ENCODE measurements around the gene NCOR2. TPM values are rescaled to one million over a fixed set of nuclear protein-coding genes. Genes with fewer than 3 reads are reported as not detected.
A peak's percentile ranks its signal among the peaks of the same experiment; 100 is the strongest.

The NCOR2 gene
- total and polyA plus RNA-seq, 7 donors, result 44.1 to 164 (median 134) TPM

DNA sequence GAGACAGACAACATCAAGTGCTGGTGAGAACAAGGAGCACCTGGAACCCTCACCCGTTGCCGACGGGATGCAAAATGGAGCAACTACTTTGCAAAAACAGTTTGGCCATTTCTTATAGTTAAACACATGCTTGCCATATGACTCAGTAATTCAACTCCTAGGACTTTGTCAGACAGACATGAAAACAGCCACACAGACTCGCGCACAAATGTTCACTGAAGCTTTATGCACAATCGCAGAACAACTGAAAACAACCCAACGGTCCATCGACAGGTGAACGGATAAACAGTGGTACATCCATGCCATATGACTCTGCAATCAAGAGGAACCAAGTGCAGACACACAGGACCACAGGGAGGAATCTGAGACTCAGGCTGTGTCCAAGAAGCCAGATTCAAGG lies 30.8 kb downstream of the NCOR2 start:
- DNase-seq (no peak), ATAC-seq (no peak)
- Histone ChIP-seq H3K9me3 (no peaks in the 10 kb centered on the region), H3K4me3 (no peak overlapping the region), H3K27ac (no peak overlapping the region), H3K27me3 (ENCODE audit: insufficient read depth in 3 of 3, low read length in 2 of 3) (no peaks in the 10 kb centered on the region), H3K4me1 (peaks cover 31% of the 10 kb centered on the region), H3K36me3 (ENCODE audit: insufficient read depth in 1 of 2, low read depth in 1 of 2) (no peaks in the 10 kb centered on the region)
- intact Hi-C loops (cut with DNase I), result no loop called here
- TF ChIP-seq, protein P1, sequence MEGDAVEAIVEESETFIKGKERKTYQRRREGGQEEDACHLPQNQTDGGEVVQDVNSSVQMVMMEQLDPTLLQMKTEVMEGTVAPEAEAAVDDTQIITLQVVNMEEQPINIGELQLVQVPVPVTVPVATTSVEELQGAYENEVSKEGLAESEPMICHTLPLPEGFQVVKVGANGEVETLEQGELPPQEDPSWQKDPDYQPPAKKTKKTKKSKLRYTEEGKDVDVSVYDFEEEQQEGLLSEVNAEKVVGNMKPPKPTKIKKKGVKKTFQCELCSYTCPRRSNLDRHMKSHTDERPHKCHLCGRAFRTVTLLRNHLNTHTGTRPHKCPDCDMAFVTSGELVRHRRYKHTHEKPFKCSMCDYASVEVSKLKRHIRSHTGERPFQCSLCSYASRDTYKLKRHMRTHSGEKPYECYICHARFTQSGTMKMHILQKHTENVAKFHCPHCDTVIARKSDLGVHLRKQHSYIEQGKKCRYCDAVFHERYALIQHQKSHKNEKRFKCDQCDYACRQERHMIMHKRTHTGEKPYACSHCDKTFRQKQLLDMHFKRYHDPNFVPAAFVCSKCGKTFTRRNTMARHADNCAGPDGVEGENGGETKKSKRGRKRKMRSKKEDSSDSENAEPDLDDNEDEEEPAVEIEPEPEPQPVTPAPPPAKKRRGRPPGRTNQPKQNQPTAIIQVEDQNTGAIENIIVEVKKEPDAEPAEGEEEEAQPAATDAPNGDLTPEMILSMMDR (IDR thresholded peaks at IDR 0.05), result no peak
- WGBS, 3 donors, result 72 to 79% (median 78%) methylated on average over 9 of the region's 9 CpGs

DNA sequence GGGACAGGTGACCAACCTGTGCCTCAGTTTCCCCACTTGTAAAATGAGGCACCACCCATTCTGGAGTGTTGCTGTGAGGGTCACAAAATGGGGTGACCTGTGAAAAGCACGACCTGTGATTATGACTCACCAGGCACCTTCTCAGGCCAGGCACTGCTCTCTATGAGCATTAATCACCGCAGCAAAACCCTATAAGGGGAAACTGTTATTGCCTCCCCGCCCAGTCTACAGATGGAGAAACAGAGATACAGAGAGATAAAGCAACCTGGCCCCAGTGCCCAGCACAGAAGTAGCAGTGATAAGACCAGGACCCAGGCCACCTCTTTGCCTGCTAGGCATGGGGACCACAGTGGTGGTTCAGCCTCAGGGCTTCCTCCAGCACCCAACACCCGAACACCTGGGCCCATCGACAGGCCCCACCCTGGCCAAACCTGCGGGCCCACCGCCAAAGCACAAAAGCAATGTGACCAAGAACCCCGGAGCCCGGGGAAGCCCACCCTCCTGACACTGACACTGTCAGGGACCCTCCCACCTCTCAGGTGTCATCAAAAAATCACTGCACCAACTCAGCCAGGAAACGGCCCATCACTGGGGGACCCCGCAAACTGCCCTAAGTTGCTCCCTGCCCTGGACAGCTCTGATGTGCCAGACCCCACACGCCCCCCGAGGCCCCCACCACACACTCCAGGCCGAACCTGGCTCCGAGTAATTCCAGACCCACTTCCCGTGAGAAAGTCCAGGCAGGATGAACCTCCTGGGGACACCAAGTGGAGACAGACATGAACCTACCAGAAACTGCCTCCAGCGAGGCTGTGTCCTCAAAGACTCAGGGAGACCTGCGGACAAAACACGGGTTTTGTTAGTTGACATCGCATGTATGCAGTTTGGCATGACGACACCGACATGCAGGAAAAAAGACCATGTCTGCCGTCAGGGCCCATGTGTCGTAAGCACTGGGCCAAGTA lies 32.4 kb downstream of the NCOR2 start:
- 86 to 89% (median 86%) methylated on average over 24 of the region's 24 CpGs for WGBS, 3 donors
- Histone ChIP-seq H3K9me3 (no peaks in the 10 kb centered on the region), H3K27ac (no peak overlapping the region), H3K27me3 (ENCODE audit: insufficient read depth in 3 of 3, low read length in 2 of 3) (no peaks in the 10 kb centered on the region), H3K36me3 (ENCODE audit: insufficient read depth in 1 of 2, low read depth in 1 of 2) (no peaks in the 10 kb centered on the region), H3K4me3 (no peak overlapping the region), H3K4me1 (peaks cover 31% of the 10 kb centered on the region)
- intact Hi-C loops (cut with DNase I), result no loop called here
- ATAC-seq (no peak), DNase-seq (peak in 1 of 2 donors; percentile 45)
- TF ChIP-seq, protein P1 (IDR thresholded peaks at IDR 0.05), result no peak

DNA sequence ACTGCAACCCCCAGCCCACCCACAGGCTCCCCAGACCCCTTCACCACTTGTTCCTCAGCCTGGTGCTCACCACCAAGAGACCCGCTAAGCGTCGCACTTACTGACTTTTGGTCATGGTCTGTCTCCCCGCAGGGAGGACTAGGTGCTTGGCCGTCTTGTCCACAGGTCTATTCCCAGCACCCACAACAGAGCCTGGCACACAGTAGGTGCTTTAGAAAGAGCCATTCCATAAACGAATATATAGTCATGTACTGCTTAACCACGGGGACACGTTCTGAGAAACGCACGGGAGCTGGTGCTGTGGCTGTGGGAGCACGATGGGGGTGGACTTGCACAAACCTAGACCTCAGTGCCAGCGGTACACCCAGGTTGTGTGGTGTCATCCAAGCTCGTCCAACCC lies 34.0 kb downstream of the NCOR2 start:
- WGBS, 3 donors, result 91 to 93% (median 91%) methylated on average over 13 of the region's 13 CpGs

DNA sequence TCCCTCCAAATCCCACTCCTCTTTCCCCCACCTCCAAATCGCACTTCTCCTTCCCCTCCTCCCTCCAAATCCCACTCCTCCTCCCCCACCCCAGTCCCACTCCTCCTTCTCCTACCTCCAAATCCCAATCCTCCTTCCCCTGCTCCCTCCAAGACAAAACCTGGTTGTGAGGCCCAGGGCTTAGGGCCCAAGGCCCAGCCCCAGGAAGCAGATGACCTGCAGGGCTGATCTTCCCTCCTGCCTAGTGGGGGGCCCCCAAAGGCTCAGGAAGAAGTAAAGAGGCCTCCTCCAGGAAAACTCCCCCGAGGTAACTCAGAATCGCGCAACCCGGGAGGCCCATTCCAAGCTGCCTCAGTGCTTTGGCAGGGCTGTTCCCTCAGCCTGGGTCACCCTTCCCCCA lies 34.4 kb downstream of the NCOR2 start:
- H3K27ac ChIP-seq, result no peak overlapping the region
- peaks cover 26% of the 10 kb centered on the region for H3K4me1 ChIP-seq
- H3K36me3 ChIP-seq (ENCODE audit: insufficient read depth in 1 of 2, low read depth in 1 of 2), result no peaks in the 10 kb centered on the region
- intact Hi-C loops (cut with DNase I), result no loop called here
- no peaks in the 10 kb centered on the region for H3K27me3 ChIP-seq (ENCODE audit: insufficient read depth in 3 of 3, low read length in 2 of 3)
- no peak for ATAC-seq
- TF ChIP-seq, protein P1 (IDR thresholded peaks at IDR 0.05), result no peak
- no peak overlapping the region for H3K4me3 ChIP-seq
- H3K9me3 ChIP-seq, result no peaks in the 10 kb centered on the region
- no peak for DNase-seq
- WGBS, 3 donors, result 79 to 91% (median 84%) methylated on average over 4 to 5 of the region's 5 CpGs

More for the DNA sequence above, 34.0 kb downstream of the NCOR2 start:
- Histone ChIP-seq H3K27ac (no peak overlapping the region), H3K9me3 (no peaks in the 10 kb centered on the region), H3K36me3 (ENCODE audit: insufficient read depth in 1 of 2, low read depth in 1 of 2) (no peaks in the 10 kb centered on the region), H3K27me3 (ENCODE audit: insufficient read depth in 3 of 3, low read length in 2 of 3) (no peaks in the 10 kb centered on the region), H3K4me3 (no peak overlapping the region), H3K4me1 (peaks cover 26% of the 10 kb centered on the region)
- ATAC-seq (no peak), DNase-seq (no peak)
- TF ChIP-seq, protein P1 (IDR thresholded peaks at IDR 0.05), result no peak
- intact Hi-C loops (cut with DNase I), result no loop called here
